C4-2B (cell line): ENCODE results near the gene CYREN.

Experiments
- ZFX ChIP-seq: fragments of 450-650 bp; IDR thresholded peaks from 2 replicates; pipeline ENCODE4 v1.6.1; 2017
- TF ChIP-seq, protein P1 (sequence below): fragments of 450-650 bp; conservative IDR thresholded peaks from 2 replicates; pipeline ENCODE4 v1.5.1; 2017; ENCODE audit warnings: mild to moderate bottlenecking

DNA sequence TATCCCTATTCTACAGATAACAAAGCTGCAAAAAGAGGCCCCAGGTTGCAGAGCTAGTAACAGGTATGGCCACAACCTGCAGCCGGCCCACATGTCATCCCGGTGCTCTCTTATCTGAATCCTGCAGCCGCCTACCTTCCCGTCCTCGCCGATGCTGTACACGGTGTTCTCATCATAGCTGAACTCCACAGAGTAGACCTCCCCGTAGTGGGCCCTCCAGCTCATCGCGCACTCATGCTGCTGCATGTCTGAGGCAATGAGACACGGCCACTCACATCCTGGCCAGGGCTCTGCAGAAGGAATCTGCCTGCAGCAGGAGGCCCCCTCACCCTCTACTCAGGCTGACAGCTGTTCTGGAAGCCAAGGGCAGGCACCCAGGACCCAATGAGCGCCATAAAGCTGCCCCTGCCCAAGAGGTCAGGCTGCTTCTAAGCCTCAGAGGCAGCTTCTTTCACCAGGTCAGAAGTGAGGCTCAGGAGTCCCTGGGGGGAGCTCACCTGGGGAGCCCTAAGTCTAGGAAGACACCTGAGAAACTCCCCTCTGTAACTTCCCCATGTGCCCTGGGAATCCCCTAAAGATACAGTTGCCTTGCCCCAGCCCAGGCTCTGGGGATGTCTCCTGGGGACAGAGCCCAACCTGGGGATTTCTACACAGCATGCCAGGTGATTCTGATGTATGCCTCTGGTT is 17.9 kb upstream of the CYREN start:
- TF ChIP-seq, protein P1, sequence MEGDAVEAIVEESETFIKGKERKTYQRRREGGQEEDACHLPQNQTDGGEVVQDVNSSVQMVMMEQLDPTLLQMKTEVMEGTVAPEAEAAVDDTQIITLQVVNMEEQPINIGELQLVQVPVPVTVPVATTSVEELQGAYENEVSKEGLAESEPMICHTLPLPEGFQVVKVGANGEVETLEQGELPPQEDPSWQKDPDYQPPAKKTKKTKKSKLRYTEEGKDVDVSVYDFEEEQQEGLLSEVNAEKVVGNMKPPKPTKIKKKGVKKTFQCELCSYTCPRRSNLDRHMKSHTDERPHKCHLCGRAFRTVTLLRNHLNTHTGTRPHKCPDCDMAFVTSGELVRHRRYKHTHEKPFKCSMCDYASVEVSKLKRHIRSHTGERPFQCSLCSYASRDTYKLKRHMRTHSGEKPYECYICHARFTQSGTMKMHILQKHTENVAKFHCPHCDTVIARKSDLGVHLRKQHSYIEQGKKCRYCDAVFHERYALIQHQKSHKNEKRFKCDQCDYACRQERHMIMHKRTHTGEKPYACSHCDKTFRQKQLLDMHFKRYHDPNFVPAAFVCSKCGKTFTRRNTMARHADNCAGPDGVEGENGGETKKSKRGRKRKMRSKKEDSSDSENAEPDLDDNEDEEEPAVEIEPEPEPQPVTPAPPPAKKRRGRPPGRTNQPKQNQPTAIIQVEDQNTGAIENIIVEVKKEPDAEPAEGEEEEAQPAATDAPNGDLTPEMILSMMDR: no peak
- TF ChIP-seq ZFX: no peak
